GM19240 (cell line): ENCODE measurements around the gene CST8.

Source experiments
- DNase-seq: peaks from one replicate; pipeline ENCODE4 v3.0.0; 2011; ENCODE audit warnings: low spot score; ENCODE audit not compliant: insufficient read length

The CST8 gene

GRCh38 chr20:23519556-23519955 lies 28.6 kb downstream of the CST8 start:
- no peak for DNase-seq

- no peak for DNase-seq
Measured at GRCh38 chr20:23520185-23520584, 29.3 kb downstream of the CST8 start.

GRCh38 chr20:23524146-23524545 lies 33.2 kb downstream of the CST8 start:
- no peak for DNase-seq

GRCh38 chr20:23526850-23527249 lies 35.9 kb downstream of the CST8 start:
- DNase-seq = no peak

- DNase-seq = no peak
Measured at GRCh38 chr20:23528867-23529431, 38.0 kb downstream of the CST8 start.

GRCh38 chr20:23530937-23531567 lies 40.1 kb downstream of the CST8 start:
- no peak for DNase-seq

GRCh38 chr20:23532533-23532932 lies 41.6 kb downstream of the CST8 start:
- DNase-seq = no peak

GRCh38 chr20:23533161-23533560 lies 42.2 kb downstream of the CST8 start:
- no peak for DNase-seq

- no peak for DNase-seq
Measured at GRCh38 chr20:23534801-23535593, 44.1 kb downstream of the CST8 start.

GRCh38 chr20:23536328-23536974 lies 45.5 kb downstream of the CST8 start:
- DNase-seq = no peak

- DNase-seq = no peak
Measured at GRCh38 chr20:23537030-23537429, 46.1 kb downstream of the CST8 start.

GRCh38 chr20:23540624-23541023 lies 49.7 kb downstream of the CST8 start:
- DNase-seq = no peak

- no peak for DNase-seq
Measured at GRCh38 chr20:23541330-23541729, 50.4 kb downstream of the CST8 start.

GRCh38 chr20:23541776-23542175 lies 50.9 kb downstream of the CST8 start:
- no peak for DNase-seq

GRCh38 chr20:23542801-23543200 lies 51.9 kb downstream of the CST8 start:
- DNase-seq = no peak

- no peak for DNase-seq
Measured at GRCh38 chr20:23544133-23544532, 53.2 kb downstream of the CST8 start.
